H1 (cell line): ENCODE data around the gene CAVIN4. TPM values are rescaled to one million over a fixed set of nuclear protein-coding genes. Genes with fewer than 3 reads are reported as not detected.

Experiments
- CTCF ChIA-PET: fragments of 300-600 bp; sonication (Branson Sonifier 250); formaldehyde crosslinking; loops from one replicate; lab custom pipeline; 2021; ENCODE audit not compliant: partially characterized antibody; lab: Charles Lee
- POLR2A ChIA-PET: fragments of 300-600 bp; sonication (Branson Sonifier 250); formaldehyde crosslinking; loops from one replicate; lab custom pipeline; 2021; ENCODE audit warnings: inconsistent platforms; ENCODE audit not compliant: partially characterized antibody; lab: Charles Lee
- DNase-seq, 2 experiments: peaks; one replicate each; pipeline versions ENCODE4 v3.0.0 to v3.0.0-alpha.2; 2010 to 2022; ENCODE audit warnings: low spot score in 2 of 2, low read depth in 1 of 2, mixed read lengths in 1 of 2
- FAIRE-seq: peaks from 2 replicates; lab custom pipeline; 2011; peaks lifted over from hg19 to GRCh38; lab: Jason Lieb, UNC
- H2AFZ ChIP-seq: 2 replicates; pipeline ENCODE4 v1.8.1; 2012; ENCODE audit warnings: low read length, inconsistent platforms
- H2AK5ac ChIP-seq: 2 replicates; pipeline ENCODE4 v1.6.1; 2013; ENCODE audit warnings: low read depth, low read length
- H2BK120ac ChIP-seq: replicated peaks from 2 replicates; pipeline ENCODE3; 2013; ENCODE audit warnings: low read depth, low read length, inconsistent platforms
- H2BK12ac ChIP-seq: 2 replicates; pipeline ENCODE4 v1.6.1; 2013; ENCODE audit warnings: low read depth, low read length
- H2BK15ac ChIP-seq: 2 replicates; pipeline ENCODE4 v1.6.1; 2013; ENCODE audit warnings: low read length
- H2BK20ac ChIP-seq: 2 replicates; pipeline ENCODE4 v1.6.1; 2013; ENCODE audit warnings: low read length
- H2BK5ac ChIP-seq: 2 replicates; pipeline ENCODE4 v1.6.1; 2013; ENCODE audit warnings: low read depth, low read length
- H3K14ac ChIP-seq: 2 replicates; pipeline ENCODE4 v1.6.1; 2013; ENCODE audit warnings: inconsistent platforms; ENCODE audit not compliant: insufficient read length
- H3K18ac ChIP-seq: 2 replicates; pipeline ENCODE4 v1.6.1; 2013; ENCODE audit warnings: low read length; ENCODE audit errors: extremely low read depth
- H3K23ac ChIP-seq: 2 replicates; pipeline ENCODE4 v1.6.1; 2013; ENCODE audit warnings: inconsistent platforms; ENCODE audit not compliant: insufficient read length
- H3K23me2 ChIP-seq: 2 replicates; pipeline ENCODE4 v1.6.1; 2013; ENCODE audit warnings: low read depth, low read length
- H3K27ac ChIP-seq: 2 replicates; pipeline ENCODE4 v1.6.1; 2011; ENCODE audit warnings: low read depth, low read length, inconsistent platforms
- H3K27me3 ChIP-seq, 4 experiments: replicated peaks in 1 of 4; 1 replicate in 1 of 4; 2 replicates in 3 of 4; pipeline versions ENCODE4 v1.6.1 to v1.8.1; 2011 to 2013; ENCODE audit warnings: low read length in 3 of 4, mild to moderate bottlenecking in 3 of 4, inconsistent platforms in 2 of 4, mixed read lengths in 2 of 4, moderate library complexity in 1 of 4; ENCODE audit not compliant: control insufficient read depth in 3 of 4, insufficient read depth in 3 of 4; ENCODE audit errors: extremely low read depth in 1 of 4
- H3K36me3 ChIP-seq, 4 experiments: 2 replicates each; pipeline versions ENCODE4 v1.6.1 to v1.8.1; 2011 to 2013; ENCODE audit warnings: mild to moderate bottlenecking in 4 of 4, low read length in 3 of 4, moderate library complexity in 2 of 4, control low read depth in 1 of 4, inconsistent platforms in 1 of 4; ENCODE audit not compliant: insufficient read depth in 4 of 4, control insufficient read depth in 2 of 4
- H3K4ac ChIP-seq: replicated peaks from 2 replicates; pipeline ENCODE3; 2013; ENCODE audit warnings: low read length, low read depth, mixed read lengths, inconsistent platforms; ENCODE audit not compliant: insufficient read length
- H3K4me1 ChIP-seq, 4 experiments: replicated peaks in 1 of 4; 1 replicate in 1 of 4; 2 replicates in 3 of 4; pipeline versions ENCODE4 v1.6.1 to v1.8.1; 2011 to 2013; ENCODE audit warnings: low read length in 3 of 4, inconsistent platforms in 2 of 4, mixed read lengths in 1 of 4; ENCODE audit not compliant: insufficient read depth in 4 of 4, control insufficient read depth in 3 of 4
- H3K4me2 ChIP-seq, 2 experiments: 2 replicates each; pipeline versions ENCODE4 v1.6.1 to v1.8.1; 2011 to 2013; ENCODE audit warnings: low read depth in 2 of 2, low read length in 2 of 2, control low read depth in 1 of 2, inconsistent platforms in 1 of 2, mild to moderate bottlenecking in 1 of 2; ENCODE audit not compliant: insufficient read depth in 1 of 2
- H3K4me3 ChIP-seq, 4 experiments: fragments of 200-600, 300-600 bp in 1 of 4; sonication (generic), shearing (Covaris generic), sonication (Bioruptor Twin) in 1 of 4; 2 replicates each; pipeline versions ENCODE4 v1.5.1 to v1.8.1; 2011 to 2016; ENCODE audit warnings: low read length in 4 of 4, low read depth in 3 of 4, control low read depth in 2 of 4, inconsistent platforms in 2 of 4, mild to moderate bottlenecking in 2 of 4, mixed read lengths in 1 of 4, moderate library complexity in 1 of 4; ENCODE audit not compliant: insufficient read depth in 2 of 4; ENCODE audit errors: extremely low read depth in 1 of 4
- H3K56ac ChIP-seq: replicated peaks from 2 replicates; pipeline ENCODE3; 2013; ENCODE audit warnings: low read depth, mild to moderate bottlenecking, mixed read lengths, low read length, inconsistent platforms; ENCODE audit not compliant: insufficient read length
- H3K79me1 ChIP-seq: 2 replicates; pipeline ENCODE4 v1.6.1; 2013; ENCODE audit warnings: low read depth, low read length, control low read depth
- H3K79me2 ChIP-seq, 2 experiments: 2 replicates each; pipeline versions ENCODE4 v1.6.1 to v1.8.1; 2012 to 2013; ENCODE audit warnings: low read length in 2 of 2, mild to moderate bottlenecking in 2 of 2, inconsistent platforms in 1 of 2; ENCODE audit not compliant: insufficient read depth in 2 of 2, control insufficient read depth in 1 of 2
- H3K9ac ChIP-seq, 4 experiments: replicated peaks in 1 of 4; 1 replicate in 1 of 4; 2 replicates in 3 of 4; pipeline versions ENCODE4 v1.6.1 to v1.8.1; 2011 to 2013; ENCODE audit warnings: low read depth in 3 of 4, low read length in 3 of 4, control low read depth in 2 of 4, mild to moderate bottlenecking in 2 of 4, moderate library complexity in 2 of 4, inconsistent platforms in 1 of 4; ENCODE audit errors: extremely low read depth in 1 of 4
- H3K9me3 ChIP-seq, 2 experiments: 2 replicates each; pipeline versions ENCODE4 v1.6.1 to v1.8.1; 2012 to 2013; ENCODE audit warnings: mild to moderate bottlenecking in 2 of 2, moderate library complexity in 2 of 2, control low read depth in 1 of 2, inconsistent platforms in 1 of 2, low read depth in 1 of 2, low read length in 1 of 2, mixed read lengths in 1 of 2; ENCODE audit not compliant: insufficient read depth in 2 of 2
- H4K20me1 ChIP-seq, 2 experiments: replicated peaks in 1 of 2; 2 replicates each; pipeline versions ENCODE3 to v1.8.1; 2011 to 2013; ENCODE audit warnings: inconsistent platforms in 2 of 2, low read length in 2 of 2, mild to moderate bottlenecking in 1 of 2; ENCODE audit not compliant: insufficient read depth in 2 of 2, control insufficient read depth in 1 of 2
- H4K5ac ChIP-seq: 2 replicates; pipeline ENCODE4 v1.6.1; 2013; ENCODE audit warnings: low read length, low read depth, mixed read lengths, inconsistent platforms; ENCODE audit not compliant: insufficient read length
- H4K8ac ChIP-seq: 2 replicates; pipeline ENCODE4 v1.8.0; 2013; ENCODE audit warnings: mild to moderate bottlenecking, moderate library complexity, low read length, inconsistent platforms; ENCODE audit not compliant: insufficient read depth; ENCODE audit errors: extremely low read depth
- H4K91ac ChIP-seq: replicated peaks from 2 replicates; pipeline ENCODE3; 2013; ENCODE audit warnings: low read length, mixed read lengths, inconsistent platforms; ENCODE audit not compliant: insufficient read length
- ASH2L ChIP-seq: fragments of 200-600, 300-600 bp; sonication (generic); IDR thresholded peaks from one replicate; pipeline ENCODE4 v1.7.1; 2017; ENCODE audit warnings: low read length
- CREB1 ChIP-seq: IDR thresholded peaks from 2 replicates; pipeline ENCODE4 v1.6.1; 2012; ENCODE audit warnings: inconsistent platforms
- JUN ChIP-seq: IDR thresholded peaks from 2 replicates; pipeline ENCODE4 v1.6.1; 2011; ENCODE audit warnings: low read depth, mild to moderate bottlenecking, improper control_type of control experiment, low read length
- KDM5A ChIP-seq: fragments of 200-600 bp; IDR thresholded peaks from 2 replicates; pipeline ENCODE4 v1.7.1; 2012; ENCODE audit warnings: mild to moderate bottlenecking, low read length, inconsistent platforms, mixed read lengths
- NANOG ChIP-seq: IDR thresholded peaks from 2 replicates; pipeline ENCODE4 v1.6.1; 2011; ENCODE audit warnings: low read length, low read depth, mild to moderate bottlenecking, inconsistent platforms; ENCODE audit not compliant: insufficient read depth, poor library complexity, severe bottlenecking
- RFX5 ChIP-seq: IDR thresholded peaks from 2 replicates; pipeline ENCODE4 v1.6.1; 2011; ENCODE audit warnings: low read depth, low read length, improper control_type of control experiment, borderline replicate concordance
- RNF2 ChIP-seq: fragments of 200-900, 300-1000 bp; sonication (generic); IDR thresholded peaks from 2 replicates; pipeline ENCODE4 v1.7.1; 2016; ENCODE audit warnings: borderline replicate concordance, low read depth, mild to moderate bottlenecking, antibody characterized with exemption, low read length; ENCODE audit not compliant: poor library complexity, severe bottlenecking; ENCODE audit errors: missing control alignments
- SP2 ChIP-seq: IDR thresholded peaks from 2 replicates; pipeline ENCODE4 v1.6.1; 2012; ENCODE audit warnings: mild to moderate bottlenecking, low read length, inconsistent platforms
- TBP ChIP-seq: IDR thresholded peaks from 2 replicates; pipeline ENCODE4 v1.6.1; 2011; ENCODE audit warnings: low read depth, low read length, improper control_type of control experiment
- YY1 ChIP-seq: IDR thresholded peaks from 2 replicates; pipeline ENCODE4 v1.6.1; 2011; ENCODE audit warnings: low read depth, mild to moderate bottlenecking, low read length
- WGBS, 2 experiments: shearing (Covaris generic) in 1 of 2; methylation state at CpG; one replicate each; pipeline versions ENCODE4 v1.1.6 to v1.1.7; 2013 to 2015; ENCODE audit warnings: low lambda C conversion rate in 2 of 2, mixed read lengths in 2 of 2, inconsistent platforms in 1 of 2, low coverage in 1 of 2, missing lambda C conversion rate in 1 of 2; ENCODE audit not compliant: insufficient replicate concordance in 2 of 2, insufficient coverage in 1 of 2, insufficient read length in 1 of 2; ENCODE audit errors: extremely low coverage in 1 of 2, missing lambda C conversion rate in 1 of 2; 5-methylcytosine and 5-hydroxymethylcytosine counted together
- polyA plus RNA-seq, 7 experiments: library from polyadenylated mRNA; depleted of rRNA in 3 of 7; stranded (reverse) in 5 of 7; unstranded in 2 of 7; fragments of >200 nt in 5 of 7; fragments of 200-250 nt in 2 of 7; gene quantifications; 1 replicate in 5 of 7; 2 replicates in 1 of 7; 4 replicates in 1 of 7; pipeline versions ENCODE4 v1.2.1 to v1.2.3, GENCODE V29; 2011 to 2013; ENCODE audit warnings: missing spikeins in 2 of 7, mixed read lengths in 2 of 7
- total RNA-seq: library from RNA; stranded (reverse); fragmentation: NEBNext Ultra II Directional; extraction: Animal tissue kit (Norgen Biotek cat#: 25700); gene quantifications from 2 replicates; pipeline ENCODE4 v1.2.1, GENCODE V29; 2021

CAVIN4 gene
- total and polyA plus RNA-seq, 2 of the 8 experiments (the other 6 are each of a cell fraction or from before 2014, with no cell fraction given), result 2.3 to 9.1 TPM

- H3K27me3 ChIP-seq, result no peaks in the 10 kb centered on the region
- H3K14ac ChIP-seq, result no peak overlapping the region
- no peak overlapping the region for H2AK5ac ChIP-seq
- H3K56ac ChIP-seq, result no peak overlapping the region
- H3K4me1 ChIP-seq, result no peaks in the 10 kb centered on the region
- H3K79me2 ChIP-seq, result no peaks in the 10 kb centered on the region
- H2BK5ac ChIP-seq, result no peak overlapping the region
- no peaks in the 10 kb centered on the region for H3K9me3 ChIP-seq
- H4K5ac ChIP-seq, result no peak overlapping the region
- no peak overlapping the region for H2BK20ac ChIP-seq
- no peak overlapping the region for H2AFZ ChIP-seq
- POLR2A ChIA-PET, result no interaction called here
- H4K8ac ChIP-seq, result no peak overlapping the region
- FAIRE-seq, result no peak
- H3K4me2 ChIP-seq, result no peak overlapping the region
- no peak overlapping the region for H3K23ac ChIP-seq
- no peak for TF ChIP-seq RNF2
- TF ChIP-seq TBP, result no peak
- no peak for TF ChIP-seq JUN
- TF ChIP-seq NANOG, result no peak
- no peak for TF ChIP-seq KDM5A
- TF ChIP-seq ASH2L, result no peak
- no peak for TF ChIP-seq YY1
- TF ChIP-seq SP2, result no peak
- no peak for TF ChIP-seq RFX5
- TF ChIP-seq CREB1, result no peak
- TF ChIP-seq, all 59 proteins: peak for 0
- WGBS, 2 experiments, result 94% methylated on average over 2 of the region's 2 CpGs; no CpG with 5 or more reads in 1 of the 2 experiments
- H3K4ac ChIP-seq, result no peak overlapping the region
- no peak overlapping the region for H2BK12ac ChIP-seq
- H3K18ac ChIP-seq, result no peak overlapping the region
- DNase-seq, result no peak
- H3K36me3 ChIP-seq, result peaks cover 2 to 68% (median 25%) of the 10 kb centered on the region in 4 experiments; a peak in 7 of 8 replicates
- H3K4me3 ChIP-seq, result no peak overlapping the region
- H3K79me1 ChIP-seq, result no peaks in the 10 kb centered on the region
- no peak overlapping the region for H4K91ac ChIP-seq
- peaks cover 1 to 2% of the 10 kb centered on the region in 2 experiments for H4K20me1 ChIP-seq
- H2BK120ac ChIP-seq, result no peak overlapping the region
- H2BK15ac ChIP-seq, result no peak overlapping the region
- H3K23me2 ChIP-seq, result no peaks in the 10 kb centered on the region
- CTCF ChIA-PET, result no interaction called here
- H3K27ac ChIP-seq, result no peak overlapping the region
- H3K9ac ChIP-seq, result no peak overlapping the region
Observed at GRCh38 chr9:100579665-100580064, 1.8 kb downstream of the CAVIN4 start.
